ENCODE data around the gene LILRB5.

- TF ChIP-seq BCOR (IDR thresholded peaks at IDR 0.05), result no peak
- no peak for TF ChIP-seq USF2 (CRISPR knock-in tag; IDR thresholded peaks at IDR 0.05)
- no peak for TF ChIP-seq PHF8 (IDR thresholded peaks at IDR 0.05; ENCODE audit: borderline replicate concordance, low read length)
- TF ChIP-seq PURB (CRISPR knock-in tag; IDR thresholded peaks at IDR 0.05; ENCODE audit: low read depth), result no peak
- no peak for TF ChIP-seq NR2C2 (CRISPR knock-in tag; IDR thresholded peaks at IDR 0.05)
- no peak for TF ChIP-seq NR2C2 (tag; IDR thresholded peaks at IDR 0.05)
- no peak for TF ChIP-seq JUNB (CRISPR knock-in tag; conservative IDR thresholded peaks at IDR 0.05)
- TF ChIP-seq RAD21 (CRISPR knock-in tag; conservative IDR thresholded peaks at IDR 0.05 in 1 of 2, IDR thresholded peaks at IDR 0.05 in 1 of 2), result no peak
- TF ChIP-seq, protein P1, sequence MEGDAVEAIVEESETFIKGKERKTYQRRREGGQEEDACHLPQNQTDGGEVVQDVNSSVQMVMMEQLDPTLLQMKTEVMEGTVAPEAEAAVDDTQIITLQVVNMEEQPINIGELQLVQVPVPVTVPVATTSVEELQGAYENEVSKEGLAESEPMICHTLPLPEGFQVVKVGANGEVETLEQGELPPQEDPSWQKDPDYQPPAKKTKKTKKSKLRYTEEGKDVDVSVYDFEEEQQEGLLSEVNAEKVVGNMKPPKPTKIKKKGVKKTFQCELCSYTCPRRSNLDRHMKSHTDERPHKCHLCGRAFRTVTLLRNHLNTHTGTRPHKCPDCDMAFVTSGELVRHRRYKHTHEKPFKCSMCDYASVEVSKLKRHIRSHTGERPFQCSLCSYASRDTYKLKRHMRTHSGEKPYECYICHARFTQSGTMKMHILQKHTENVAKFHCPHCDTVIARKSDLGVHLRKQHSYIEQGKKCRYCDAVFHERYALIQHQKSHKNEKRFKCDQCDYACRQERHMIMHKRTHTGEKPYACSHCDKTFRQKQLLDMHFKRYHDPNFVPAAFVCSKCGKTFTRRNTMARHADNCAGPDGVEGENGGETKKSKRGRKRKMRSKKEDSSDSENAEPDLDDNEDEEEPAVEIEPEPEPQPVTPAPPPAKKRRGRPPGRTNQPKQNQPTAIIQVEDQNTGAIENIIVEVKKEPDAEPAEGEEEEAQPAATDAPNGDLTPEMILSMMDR (IDR thresholded peaks at IDR 0.05 in 2 of 3, conservative IDR thresholded peaks at IDR 0.05 in 1 of 3; ENCODE audit: insufficient read depth in 2 of 3, low read depth in 1 of 3, low read length in 3 of 3), result no peak
Measured at GRCh38 chr19:54216869-54217268, 40.2 kb downstream of the LILRB5 start.
